GM18868 (cell line): ENCODE measurements around the gene UBE2B.
"Not testable (repeated sequence)": the region's sequence is repeated elsewhere in the genome, so short reads cannot be mapped to it uniquely, and the experiment has no call there.

Experiments
- ATAC-seq: cut with Tn5 transposase; IDR thresholded peaks from one replicate; pipeline ENCODE4 v1.9.1; 2021; ENCODE audit warnings: mild to moderate bottlenecking, moderate library complexity; ENCODE audit not compliant: unreplicated experiment

Gene UBE2B

GRCh38 chr5:134370871-134371833 is at the start of gene UBE2B:
Gene UBE2B, plus strand, starts transcription at chr5:134371569. Its CDS starts 27 bp downstream, at chr5:134371596.
- ATAC-seq: peak; percentile 71

GRCh38 chr5:134327327-134327726 is 44.0 kb upstream of the UBE2B start:
- ATAC-seq: no peak

GRCh38 chr5:134328619-134329018 is 42.8 kb upstream of the UBE2B start:
- ATAC-seq: no peak

GRCh38 chr5:134336833-134337232 is 34.5 kb upstream of the UBE2B start:
- not testable (repeated sequence) for ATAC-seq

GRCh38 chr5:134343500-134343899 is 27.9 kb upstream of the UBE2B start:
- not testable (repeated sequence) for ATAC-seq

DNA sequence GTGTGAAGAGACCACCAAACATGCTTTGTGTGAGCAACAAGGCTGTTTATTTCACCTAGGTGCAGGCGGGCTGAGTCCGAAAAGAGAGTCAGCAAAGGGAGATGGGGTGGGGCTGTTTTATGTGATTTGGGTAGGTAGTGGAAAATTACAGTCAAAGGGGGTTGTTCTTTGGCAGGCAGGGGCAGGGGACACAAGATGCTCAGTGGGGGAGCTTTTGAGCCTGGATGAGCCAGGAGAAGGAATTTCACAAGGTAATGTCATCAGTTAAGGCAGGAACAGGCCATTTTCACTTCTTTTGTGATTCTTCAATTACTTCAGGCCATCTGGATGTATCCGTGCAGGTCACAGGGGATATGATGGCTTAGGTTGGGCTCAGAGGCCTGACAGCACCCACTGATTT is 25.9 kb upstream of the UBE2B start:
- ATAC-seq: not testable (repeated sequence)

- no peak for ATAC-seq
These were observed 25.4 kb upstream of the UBE2B start for GRCh38 chr5:134345996-134346395.

DNA sequence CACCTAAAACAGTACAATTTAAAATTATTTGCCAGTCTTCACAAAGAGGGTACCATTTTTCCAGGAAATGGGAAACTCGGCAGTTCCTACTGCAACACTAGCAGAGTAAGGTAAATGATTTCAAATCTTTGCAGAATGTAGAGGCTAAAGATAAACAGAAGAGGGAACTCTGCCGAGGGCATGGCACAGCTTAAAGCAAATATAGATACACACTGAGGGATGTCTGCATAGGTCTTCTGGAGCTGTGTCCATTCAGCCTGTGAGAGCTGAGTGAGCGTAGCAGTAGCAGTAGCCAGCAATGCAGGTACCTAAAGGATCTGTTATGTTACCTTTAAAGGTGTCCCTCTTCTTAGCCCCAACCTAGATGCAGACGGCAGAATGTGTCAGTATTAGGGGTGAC is 21.9 kb upstream of the UBE2B start:
- ATAC-seq: no peak

- no peak for ATAC-seq
These were observed 15.7 kb upstream of the UBE2B start for GRCh38 chr5:134355681-134356080.

DNA sequence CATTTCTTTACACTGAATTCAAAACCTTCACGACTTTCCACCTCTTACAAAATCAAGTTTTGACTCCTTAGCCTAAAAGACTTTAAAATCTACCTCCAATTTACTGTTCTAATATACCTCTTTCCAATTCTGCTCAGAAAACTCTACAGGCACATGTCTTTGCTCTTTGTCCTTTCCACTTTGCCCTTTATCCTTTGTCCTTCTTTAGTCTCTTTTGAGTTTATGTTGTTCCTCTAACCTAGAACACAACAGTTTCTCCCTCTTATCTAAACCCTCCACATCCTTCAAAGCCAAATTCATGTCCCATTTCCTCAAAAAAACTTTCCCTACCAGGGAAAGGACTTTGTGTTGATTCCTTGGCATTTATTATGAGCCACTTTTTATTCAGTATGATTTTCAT is 5.8 kb upstream of the UBE2B start:
- ATAC-seq: no peak

GRCh38 chr5:134370311-134370870 is 978 bp upstream of the UBE2B start:
- peak; percentile 12 for ATAC-seq

- no peak for ATAC-seq
These were observed 518 bp downstream of the UBE2B start for GRCh38 chr5:134371834-134372340.

GRCh38 chr5:134373633-134374032 is 2.3 kb downstream of the UBE2B start:
- ATAC-seq: not testable (repeated sequence)

DNA sequence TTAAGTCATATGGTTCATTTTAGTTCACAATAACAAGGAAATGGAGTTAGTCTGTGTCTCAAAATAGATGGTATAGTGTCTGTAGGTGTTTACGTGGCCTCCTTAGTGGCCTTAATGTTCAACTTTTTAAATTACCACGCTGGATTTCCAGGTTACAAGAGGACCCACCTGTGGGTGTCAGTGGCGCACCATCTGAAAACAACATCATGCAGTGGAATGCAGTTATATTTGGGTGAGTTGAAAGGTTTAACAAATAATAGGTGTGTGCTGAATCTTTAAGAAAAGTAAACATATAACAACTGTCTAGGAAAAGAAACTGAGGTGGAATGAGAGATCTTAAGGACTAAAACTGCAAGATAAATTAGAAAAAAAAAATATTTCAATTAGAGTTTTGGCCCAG is 2.9 kb downstream of the UBE2B start:
- no peak for ATAC-seq

DNA sequence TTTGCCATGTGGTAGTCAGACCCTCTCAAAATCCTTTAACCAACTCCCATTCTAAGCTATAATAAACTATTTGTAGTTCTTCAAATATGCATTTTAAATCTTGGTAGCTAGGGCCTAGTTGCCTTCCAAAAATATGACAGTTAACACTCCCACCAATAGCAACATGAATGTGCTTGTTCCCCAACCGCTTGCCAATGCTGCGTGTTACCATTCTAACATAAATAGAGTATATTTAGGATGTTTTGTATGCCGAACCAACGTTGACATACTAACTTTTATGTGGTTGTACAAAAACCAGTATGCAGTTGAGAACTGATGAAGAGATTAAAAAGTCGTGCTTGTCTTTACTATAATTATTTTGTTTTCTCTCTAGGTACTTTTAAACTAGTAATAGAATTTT is 9.0 kb downstream of the UBE2B start:
- no peak for ATAC-seq

- ATAC-seq: not testable (repeated sequence)
These were observed 10.8 kb downstream of the UBE2B start for GRCh38 chr5:134382204-134382603.

GRCh38 chr5:134383980-134384697 is 12.8 kb downstream of the UBE2B start:
- ATAC-seq: no peak

- no peak for ATAC-seq
These were observed 16.1 kb downstream of the UBE2B start for GRCh38 chr5:134387443-134387842.

- ATAC-seq: no peak
These were observed 20.9 kb downstream of the UBE2B start for GRCh38 chr5:134392301-134392700.

DNA sequence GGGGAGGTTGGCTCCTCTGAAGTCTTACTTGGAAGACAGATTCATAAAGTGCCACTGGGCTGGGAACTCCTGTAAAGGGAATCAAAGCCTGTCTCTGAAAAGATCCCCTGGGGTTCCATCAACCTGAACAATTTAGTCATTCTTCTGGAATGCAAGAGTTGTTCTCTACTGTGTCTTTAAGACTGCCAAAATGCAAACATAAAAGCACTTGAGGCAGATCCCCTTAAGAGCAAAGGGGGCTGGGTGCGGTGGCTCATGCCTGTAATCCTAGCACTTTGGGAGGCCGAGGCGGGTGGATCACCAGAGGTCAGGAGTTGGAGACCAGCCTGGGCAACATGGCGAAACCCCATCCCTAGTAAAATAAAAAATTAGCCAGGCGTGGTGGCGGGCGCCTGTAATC is 23.6 kb downstream of the UBE2B start:
- ATAC-seq: no peak

DNA sequence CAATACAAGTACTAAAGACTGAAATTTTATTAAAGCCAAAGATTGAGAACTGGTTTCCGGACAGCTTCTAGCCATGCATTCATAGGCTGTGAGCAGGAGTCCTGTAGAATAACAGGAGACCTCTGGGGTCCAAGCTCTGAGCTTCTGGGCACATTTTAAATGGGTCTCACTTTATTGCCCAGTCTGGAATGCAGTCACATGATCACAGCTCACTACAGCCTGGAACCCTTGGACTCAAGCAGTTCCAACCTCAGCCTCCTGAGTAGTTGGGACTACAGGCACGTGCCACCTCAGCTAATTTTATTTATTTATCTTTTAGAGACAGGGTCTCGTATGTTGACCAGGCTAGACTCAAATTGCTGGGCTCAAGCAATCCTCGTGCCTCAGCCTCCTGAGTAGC is 24.9 kb downstream of the UBE2B start:
- ATAC-seq: no peak
